NCI-H2196 (cell line): ENCODE data around the gene SEC14L1.

ENCODE experiments used
- DNase-seq: peaks from one replicate; lab custom pipeline; 2025; ENCODE audit not compliant: unreplicated experiment; lab: John Stamatoyannopoulos, UW

The SEC14L1 gene

DNA sequence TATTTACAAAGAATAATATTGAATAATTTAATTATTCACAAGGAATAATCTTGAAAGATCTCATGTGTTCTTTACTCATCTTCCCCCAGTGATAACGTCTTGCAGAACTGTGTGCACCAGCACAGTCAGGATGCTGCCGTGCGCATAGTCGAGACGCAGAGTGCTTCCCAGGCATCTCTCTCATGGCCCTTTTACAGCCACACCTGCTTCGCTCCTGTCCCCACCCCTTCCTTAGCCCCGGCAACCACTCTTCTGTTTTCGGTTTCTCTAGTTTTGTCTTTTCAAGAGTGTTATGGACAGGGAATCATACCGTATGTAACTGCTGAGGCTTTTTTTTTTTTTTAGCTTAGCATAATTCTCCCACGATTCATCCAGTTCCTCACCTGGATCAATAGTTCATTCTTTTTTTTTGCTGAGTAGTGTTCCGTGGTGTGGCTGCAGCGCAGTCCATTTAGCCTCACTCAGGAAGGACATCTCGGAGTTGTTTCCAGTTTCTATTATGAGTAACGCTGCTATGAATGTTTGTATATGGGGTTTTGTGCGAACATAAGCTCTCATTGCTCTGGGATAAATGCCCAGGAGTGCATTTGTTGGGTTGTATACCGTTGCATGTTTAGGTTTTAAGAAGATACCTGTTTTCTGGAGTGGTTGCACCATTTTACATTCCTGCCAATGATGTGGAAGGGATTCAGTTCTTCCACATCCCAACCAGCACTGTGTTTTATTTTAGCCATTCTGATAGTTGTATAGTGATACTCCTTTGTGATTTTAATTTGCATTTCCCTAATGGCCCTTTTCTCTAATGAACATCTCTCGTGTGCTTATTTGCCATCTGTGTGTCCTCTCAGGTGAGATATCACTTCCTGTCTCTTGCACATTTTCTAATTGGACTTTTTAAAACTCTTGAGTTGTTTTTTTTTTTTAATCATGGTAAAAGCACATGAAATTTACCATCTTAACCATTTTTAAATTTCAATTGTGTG, 47.6 kb downstream of the SEC14L1 start:
- DNase-seq = no peak

DNA sequence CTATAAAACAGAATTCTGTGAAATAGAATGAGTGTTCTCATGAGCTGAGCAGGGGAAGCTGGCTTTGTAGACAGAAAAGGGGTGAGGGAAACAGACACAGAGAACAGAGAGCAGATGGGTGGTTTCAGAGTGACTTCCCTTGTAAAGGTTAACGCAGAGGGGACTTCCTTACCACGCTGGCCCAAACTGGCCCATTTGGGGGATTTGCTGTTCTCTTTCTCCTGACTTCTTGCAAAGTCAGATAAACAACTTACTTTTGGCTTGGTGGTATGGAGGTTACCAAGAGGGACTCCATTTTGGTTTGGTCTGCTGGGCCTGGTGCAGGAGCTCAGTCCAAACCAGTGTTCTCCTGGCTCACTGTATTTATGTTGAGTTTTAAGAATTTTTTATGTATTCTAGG, 48.4 kb downstream of the SEC14L1 start:
- DNase-seq = no peak

DNA sequence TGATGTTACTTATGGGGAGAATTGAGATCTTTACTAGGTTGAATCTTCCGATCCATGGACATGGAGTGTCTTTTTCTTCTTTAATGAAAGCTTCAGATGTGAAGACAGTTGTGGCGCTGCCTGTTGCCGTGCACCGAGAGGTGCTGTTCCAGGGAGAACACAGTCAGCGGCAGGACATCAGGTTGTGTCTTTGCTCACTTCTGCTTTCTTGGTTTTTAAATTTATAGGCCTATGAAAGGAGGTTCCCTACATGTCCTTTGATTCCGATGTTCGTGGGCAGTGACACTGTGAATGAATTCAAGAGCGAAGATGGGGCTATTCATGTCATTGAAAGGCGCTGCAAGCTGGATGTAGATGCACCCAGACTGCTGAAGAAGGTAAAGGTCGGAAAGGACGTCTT, 49.8 kb downstream of the SEC14L1 start:
- no peak for DNase-seq

GRCh38 chr17:77191244-77191643, 50.5 kb downstream of the SEC14L1 start:
- DNase-seq = no peak

DNA sequence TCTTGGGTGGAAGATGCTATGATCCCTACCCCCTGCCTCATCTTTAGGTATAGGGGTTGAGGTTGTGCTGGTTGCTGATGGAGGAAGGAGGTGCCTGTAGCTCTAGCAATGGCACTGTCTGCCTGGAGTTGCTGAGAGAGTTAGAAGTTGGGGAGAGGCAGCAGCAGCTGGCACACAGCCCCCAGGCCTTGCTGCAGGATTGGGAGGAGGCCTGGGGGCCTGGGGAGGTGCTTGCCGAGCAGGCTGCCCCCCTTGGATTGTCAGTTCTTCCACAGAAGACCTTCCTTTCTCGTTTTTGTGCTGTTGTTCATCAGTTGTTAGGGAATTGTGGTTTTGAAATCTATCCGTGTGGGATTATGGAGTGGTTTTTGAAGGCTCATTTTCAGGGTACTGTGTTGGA, 52.9 kb downstream of the SEC14L1 start:
- DNase-seq = no peak

DNA sequence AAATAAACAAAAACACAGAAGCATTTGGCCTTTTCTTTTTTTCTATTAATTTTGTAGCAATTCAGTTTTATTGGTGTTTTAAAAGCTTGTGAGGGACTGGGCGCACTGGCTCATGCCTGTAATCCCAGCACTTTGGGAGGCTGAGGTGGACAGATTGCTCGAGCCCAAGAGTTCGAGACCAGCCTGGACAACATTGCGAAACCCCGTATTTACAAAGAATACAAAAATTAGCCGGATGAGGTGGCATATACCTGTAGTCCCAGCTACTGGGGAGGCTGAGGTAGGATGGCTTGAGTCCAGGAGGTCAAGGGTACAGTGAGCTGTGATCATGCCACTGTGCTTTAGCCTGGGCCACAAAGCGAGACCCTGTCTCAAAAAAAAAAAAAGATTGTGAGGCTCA, 53.4 kb downstream of the SEC14L1 start:
- no peak for DNase-seq

- DNase-seq = no peak
Measured at GRCh38 chr17:77196251-77196650, 55.5 kb downstream of the SEC14L1 start.

GRCh38 chr17:77197115-77197514, 56.3 kb downstream of the SEC14L1 start:
- DNase-seq = no peak

GRCh38 chr17:77200711-77201110, 59.9 kb downstream of the SEC14L1 start:
- DNase-seq = no peak

DNA sequence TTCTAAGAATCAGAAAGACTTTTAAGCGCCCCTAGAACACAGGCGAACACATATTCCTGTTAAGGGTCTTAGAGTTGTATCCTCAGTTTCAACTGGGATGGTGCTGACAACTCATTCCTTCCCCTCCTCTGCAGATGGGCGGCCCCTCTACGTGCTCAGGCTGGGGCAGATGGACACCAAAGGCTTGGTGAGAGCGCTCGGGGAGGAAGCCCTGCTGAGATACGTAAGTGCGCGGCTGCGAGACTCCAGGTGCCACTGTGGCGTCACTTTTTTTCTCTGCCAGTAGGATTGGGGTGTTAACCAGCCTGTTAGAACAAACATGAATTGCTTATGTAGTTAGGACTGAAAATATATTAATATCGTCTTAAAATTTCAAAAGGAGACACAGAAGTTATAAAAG, 62.7 kb downstream of the SEC14L1 start:
- no peak for DNase-seq

DNA sequence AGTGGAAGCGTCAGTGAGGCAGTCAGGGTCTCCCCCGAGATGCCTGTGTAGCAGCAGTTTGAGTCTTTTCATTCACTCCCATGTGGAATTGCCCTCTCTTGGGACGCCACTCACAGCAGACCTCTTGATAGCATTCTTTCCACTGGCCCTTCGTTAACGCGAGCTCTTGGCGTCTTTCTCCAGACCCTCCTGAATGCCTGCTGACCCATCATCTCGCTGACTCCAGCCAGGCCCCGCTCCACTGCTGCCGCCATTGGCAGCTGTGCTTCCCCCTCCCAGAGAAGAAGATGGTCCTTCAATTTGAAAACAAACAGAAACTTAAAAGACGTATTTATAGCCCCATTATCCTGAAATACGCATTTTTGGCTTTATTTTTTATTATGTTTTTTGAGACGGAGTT, 63.1 kb downstream of the SEC14L1 start:
- DNase-seq = no peak

DNA sequence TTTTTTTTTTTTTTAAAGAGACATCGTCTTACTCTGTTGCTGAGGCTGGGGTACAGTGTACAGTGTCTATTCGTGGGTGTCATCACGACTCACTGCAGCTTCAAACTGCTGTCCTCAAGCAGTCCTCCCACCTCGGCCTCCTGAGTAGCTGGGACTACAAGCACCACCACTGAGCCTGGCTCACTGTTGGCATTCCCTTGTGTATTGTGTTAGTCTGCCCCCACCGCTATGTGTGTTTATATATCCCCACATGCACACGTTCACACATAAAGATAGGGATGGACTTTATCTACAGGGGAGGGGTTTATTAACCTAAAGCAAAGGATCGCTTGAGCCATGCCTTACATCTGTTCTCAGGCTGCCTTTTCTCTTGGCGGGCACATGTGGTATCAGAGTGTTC, 63.8 kb downstream of the SEC14L1 start:
- no peak for DNase-seq

- no peak for DNase-seq
Measured at GRCh38 chr17:77205396-77206125, 64.8 kb downstream of the SEC14L1 start.

GRCh38 chr17:77206158-77206956, 65.6 kb downstream of the SEC14L1 start:
- DNase-seq = no peak

- no peak for DNase-seq
Measured at GRCh38 chr17:77207689-77208216, 67.0 kb downstream of the SEC14L1 start.

- peak; percentile 70 for DNase-seq
Measured at GRCh38 chr17:77208217-77208808, 67.5 kb downstream of the SEC14L1 start.

DNA sequence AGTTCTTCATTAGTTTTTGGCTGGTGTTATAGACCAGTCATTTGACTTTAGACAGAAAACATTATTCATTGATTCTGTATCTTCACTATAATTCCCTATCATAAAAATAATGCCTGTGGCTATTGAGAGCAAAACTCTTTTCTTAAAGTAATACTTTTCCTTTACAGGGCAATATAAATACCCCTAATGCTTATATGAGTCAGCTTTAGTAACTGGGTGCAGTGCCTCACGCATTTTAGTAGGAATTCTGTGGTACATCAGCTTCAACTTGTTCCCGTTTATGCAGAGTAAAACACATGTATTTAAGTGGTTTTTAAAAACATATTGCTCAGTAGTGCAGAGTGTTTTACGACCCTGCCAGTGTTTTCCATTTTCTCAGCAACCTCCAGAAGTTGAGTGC, 68.1 kb downstream of the SEC14L1 start:
- DNase-seq = no peak

DNA sequence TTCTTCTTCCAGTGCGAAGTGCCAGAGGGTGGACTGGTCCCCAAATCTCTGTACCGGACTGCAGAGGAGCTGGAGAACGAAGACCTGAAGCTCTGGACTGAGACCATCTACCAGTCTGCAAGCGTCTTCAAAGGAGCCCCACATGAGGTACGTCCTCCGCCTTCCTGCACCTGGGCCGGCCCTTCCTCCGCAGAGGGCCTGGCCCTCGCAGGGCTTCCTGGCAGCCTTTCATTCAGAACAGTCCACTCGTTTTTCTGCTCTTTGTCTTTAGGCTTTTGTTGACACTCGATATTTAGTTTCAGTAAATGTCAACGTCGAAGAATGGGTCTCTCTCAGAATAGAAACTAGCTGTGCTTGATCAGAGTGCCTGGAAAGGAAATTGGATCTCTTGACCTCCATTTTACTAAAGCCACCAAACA, 68.6 kb downstream of the SEC14L1 start:
- DNase-seq = peak; percentile 94

DNA sequence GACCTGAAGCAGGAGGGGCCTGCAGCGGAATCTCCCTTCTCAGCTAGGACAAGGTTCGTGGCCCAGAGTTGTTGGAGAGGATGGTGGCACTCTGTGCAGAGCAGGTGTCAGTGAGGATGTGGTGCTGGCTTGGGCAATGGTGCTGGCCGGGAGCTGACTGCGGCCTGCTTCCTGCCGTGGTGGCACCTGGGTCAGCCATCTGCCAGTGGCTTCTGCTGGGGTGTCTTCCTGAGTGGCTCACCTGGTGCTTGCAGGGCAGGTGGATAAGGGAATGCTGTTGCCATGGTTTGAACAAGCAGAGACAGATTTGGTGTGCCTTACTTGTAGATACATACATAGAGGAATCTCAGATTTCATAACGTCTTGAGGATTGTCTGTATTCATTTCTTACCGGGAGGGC, 69.6 kb downstream of the SEC14L1 start:
- DNase-seq = peak; percentile 74

GRCh38 chr17:77210946-77211541, 70.3 kb downstream of the SEC14L1 start:
- DNase-seq = no peak
